Activated effector memory CD4-positive, alpha-beta T cell treated with Interleukin-2 at 50 U/mL for 16 hours (primary cell): ENCODE measurements around the gene PRKD1.
"Not testable (repeated sequence)": the region's sequence is repeated elsewhere in the genome, so short reads cannot be mapped to it uniquely, and the experiment has no call there.

Experiments used
- DNase-seq: peaks from one replicate; pipeline ENCODE4 v3.0.0-alpha.2; 2020

Gene PRKD1

DNA sequence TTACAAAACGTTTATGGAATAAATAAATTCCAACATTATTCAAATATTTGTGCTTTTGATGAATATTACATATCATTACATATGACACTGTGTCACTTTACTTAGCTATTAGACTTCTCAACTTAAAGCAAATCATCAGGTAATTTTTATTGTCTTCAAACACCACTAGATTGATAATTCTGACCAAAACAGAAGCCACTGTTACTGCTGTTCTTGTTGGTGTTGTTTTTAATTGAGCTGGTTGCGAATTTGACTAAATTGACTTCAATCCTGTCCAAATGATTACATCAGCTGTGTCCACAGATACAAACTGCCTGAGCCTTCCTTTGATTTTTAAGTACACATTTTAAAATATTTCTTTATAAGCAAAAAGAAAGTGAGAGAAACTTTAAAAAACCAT is 29.2 kb downstream of the PRKD1 start:
- no peak for DNase-seq

DNA sequence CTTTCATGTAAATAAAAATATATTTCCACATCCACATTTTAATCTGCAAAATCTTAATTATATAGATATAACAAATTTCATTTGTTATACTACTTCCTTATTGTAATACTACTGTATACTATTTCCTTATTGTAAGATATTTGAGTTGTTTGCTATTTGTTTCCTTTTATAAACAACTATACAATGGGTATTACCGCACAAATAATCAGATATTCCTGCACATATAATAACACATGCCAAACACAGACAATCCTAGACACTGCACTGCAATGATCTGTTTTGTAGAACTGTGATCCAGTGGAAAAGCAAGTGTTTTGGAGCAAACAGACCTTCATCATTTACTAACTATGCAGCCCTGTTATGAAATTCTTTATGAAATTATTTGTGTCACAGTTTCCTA is 30.5 kb downstream of the PRKD1 start:
- no peak for DNase-seq

DNA sequence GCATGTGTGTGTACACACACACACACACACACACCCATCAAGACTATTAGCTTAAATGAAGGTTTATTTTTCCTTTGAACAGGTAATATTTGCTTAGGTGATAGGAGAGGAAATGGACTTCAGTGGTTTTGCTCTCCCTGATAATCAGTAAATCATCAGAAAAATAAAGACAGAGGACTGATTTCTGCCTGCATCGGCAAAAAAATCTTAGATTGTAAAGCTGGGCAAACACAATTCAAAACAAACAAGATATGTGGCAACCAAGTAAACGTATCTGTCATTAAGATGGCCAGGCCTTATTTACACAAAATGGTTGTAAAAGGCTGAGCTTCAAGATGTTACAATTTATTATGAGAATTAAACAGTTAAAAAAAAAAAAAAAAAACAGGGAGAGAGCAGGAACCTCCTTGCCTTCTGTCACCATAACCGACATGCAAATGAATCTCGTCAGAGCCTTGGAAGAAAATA is 31.3 kb downstream of the PRKD1 start:
- no peak for DNase-seq

DNA sequence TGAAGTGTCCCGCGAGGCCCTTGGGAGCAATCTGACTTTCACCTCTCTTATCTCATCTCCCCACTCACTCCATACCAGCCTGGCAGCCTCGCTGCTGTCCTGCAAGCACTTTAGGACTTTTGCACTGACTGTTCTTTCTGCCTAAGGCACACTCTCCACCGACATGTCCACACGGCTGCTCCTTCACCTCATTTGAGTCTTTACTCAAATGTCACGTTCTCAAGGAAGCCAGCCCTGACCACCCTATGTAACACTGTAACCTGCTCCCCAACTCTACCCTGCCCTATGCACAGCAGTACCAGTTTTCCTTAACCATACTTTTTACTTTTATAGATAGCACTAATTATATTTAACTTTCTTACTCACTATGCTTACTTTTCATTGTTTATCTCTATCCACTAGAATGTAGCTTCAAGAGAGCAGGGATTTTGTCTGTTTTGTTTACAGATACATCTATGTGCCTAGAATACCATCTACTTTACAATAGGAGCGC is 32.0 kb downstream of the PRKD1 start:
- DNase-seq, result no peak

DNA sequence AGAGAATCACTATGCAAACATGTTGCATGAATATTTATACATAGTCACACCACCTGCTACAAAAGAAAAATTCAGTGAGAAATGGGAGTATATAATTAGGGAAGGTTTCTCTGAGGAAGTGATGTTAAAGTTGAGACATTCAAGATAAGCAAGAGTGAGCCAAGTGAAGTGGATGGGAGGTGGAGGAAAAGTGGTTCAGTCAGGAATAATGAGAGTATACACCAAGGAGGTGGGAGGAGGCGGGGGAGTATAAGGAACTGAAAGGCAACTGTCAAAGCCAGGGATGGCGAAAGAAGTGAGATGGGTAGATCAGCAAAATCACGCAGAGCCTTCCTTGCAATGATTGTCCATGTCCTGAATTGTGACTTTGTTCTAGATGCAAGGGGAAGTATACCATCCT is 33.7 kb downstream of the PRKD1 start:
- DNase-seq, result no peak

DNA sequence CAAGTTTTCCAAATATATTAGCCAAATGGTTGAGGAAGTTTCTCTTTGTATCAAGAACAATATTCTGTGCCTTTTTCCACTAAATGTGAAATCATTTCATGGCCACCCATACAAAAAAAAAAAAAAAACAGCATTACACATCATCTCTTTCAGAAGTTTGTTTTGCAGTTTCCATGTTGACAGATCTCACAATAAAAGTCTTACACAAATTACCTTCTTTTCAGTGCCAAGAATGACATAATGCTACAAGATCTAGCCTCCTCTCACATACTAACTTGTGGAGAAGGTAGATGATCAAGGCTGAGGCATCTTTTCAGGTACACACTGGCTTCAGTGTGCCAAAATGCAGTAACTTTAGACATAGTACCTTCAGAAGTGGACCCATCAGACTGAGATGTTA is 35.3 kb downstream of the PRKD1 start:
- no peak for DNase-seq

DNA sequence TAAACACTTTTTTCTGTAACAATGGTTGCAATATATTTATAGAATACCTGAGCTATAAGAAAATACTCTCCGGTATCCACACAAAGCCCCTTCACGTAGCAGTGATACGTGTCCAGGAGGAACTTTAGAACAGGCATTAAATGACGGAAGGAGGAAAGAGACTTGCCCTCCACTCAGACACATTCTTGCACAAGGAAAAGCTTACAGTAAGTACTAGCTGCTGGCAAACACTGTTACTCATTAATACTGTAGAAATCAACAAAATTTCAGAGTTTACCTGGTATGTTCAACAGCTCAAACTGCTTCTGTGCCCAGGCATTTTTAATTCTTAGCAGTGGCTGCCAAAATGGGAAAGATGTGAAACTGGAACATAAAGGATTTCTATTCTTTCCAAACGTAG is 41.7 kb downstream of the PRKD1 start:
- DNase-seq, result no peak

DNA sequence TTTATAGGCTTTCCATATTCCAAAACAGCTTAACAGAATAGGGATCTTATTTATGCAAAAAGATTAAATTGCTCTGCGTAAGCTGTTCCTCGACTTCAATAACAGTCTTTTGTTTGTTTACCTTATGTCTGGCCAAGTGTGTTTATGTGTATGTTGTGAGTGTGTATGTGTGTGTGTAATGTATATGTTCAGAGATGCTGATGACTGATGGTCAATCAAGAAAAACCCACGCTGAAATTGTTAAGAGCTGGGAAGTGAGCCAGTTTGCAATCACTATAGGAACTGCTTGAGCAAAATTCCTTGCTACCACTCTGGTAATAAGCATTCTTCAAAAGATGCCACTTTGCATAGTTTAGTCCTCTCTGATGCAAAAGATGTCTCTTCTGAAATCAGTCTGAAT is 59.6 kb downstream of the PRKD1 start:
- no peak for DNase-seq

DNA sequence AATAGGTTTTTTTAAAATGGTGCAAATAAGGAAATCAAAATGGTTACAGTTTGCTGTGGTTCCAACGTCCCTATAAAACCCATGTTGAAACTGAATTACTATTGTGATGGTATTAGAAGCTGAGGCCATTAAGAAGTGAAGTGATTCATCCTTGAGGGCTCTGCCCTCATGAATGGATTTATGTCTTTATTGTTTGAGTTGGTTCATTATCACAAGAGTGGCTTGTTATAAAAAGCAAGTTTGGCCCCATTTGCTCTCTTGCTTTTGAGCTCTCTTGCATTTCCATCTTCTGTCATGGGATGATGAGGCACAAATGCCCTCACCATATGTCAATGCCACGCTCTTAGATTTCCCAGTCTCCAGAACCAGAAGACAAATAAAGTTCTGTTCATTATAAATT is 62.3 kb downstream of the PRKD1 start:
- DNase-seq, result no peak

DNA sequence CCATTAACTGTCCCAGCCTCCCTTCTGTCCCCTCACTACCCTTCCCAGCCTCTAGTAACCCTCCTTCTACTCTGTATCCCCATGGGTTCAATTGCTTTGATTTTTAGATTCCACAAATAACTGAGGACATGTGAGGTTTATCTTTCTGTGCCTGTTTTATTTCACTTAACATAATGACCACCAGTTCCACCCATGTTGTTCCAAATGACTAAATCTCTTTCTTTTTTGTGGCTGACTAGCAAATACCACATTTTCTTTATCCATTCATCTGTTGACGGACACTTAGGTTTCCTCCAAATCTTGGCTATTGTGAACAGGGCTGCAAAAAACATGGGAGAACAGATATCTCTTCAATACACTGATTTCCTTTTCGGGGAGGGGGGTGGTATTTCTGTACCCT is 65.7 kb downstream of the PRKD1 start:
- DNase-seq, result no peak

DNA sequence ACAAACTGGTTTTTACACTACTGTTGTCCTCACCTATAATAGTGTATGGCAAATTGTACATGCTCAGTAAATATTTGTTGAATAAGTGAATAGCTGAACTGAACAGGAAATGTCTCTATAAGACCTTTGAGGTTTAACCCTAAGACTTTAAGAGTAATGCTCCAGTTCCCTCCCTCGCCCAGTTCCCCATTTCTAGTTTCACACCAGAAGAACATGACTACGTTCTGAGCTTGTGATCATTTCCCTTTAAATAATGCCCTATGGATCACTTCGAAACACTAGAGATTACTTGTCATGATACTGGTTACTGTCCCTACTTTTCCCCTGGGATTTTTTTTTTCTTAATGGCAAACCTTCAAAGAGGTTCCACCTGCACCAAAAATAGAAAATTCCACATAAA is 69.3 kb downstream of the PRKD1 start:
- DNase-seq, result no peak

DNA sequence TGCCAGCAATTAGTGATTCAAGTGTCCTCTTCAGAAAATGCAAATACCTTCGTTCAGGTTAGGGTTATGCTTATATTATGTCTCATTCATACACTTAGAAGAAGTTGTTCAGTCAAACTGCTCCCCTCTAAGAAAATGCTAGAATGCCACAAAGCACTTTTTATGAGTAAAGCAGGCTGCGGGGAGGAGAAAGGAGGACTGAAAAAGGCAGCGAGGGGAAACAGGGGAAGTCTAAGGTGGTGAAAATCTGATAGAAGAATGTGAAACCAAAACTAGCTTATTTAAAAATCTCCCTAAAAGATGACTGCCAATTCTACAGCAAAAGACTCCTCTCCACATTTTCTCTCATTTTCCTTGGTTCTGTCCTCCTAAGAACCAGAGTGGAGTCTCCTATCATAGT is 70.1 kb downstream of the PRKD1 start:
- DNase-seq, result no peak

DNA sequence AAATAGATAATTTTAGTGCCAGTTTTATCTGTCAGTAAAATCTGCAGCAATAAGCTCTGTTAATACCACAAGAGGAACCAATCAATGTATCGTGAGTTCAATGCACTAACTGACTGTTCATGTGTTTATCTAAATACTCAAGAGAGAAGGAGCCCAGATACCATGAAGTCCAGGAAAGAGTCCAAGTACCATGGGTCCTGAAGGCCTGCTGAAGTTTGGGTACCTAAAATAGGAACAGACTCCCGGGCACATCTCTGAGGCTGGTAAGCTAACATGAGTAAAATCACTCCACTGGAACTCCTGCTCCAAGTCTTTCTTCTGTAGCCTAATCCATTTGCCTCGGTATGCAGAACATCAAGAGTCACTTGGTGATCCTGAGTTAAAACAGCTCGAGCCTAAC is 71.1 kb downstream of the PRKD1 start:
- DNase-seq, result no peak

DNA sequence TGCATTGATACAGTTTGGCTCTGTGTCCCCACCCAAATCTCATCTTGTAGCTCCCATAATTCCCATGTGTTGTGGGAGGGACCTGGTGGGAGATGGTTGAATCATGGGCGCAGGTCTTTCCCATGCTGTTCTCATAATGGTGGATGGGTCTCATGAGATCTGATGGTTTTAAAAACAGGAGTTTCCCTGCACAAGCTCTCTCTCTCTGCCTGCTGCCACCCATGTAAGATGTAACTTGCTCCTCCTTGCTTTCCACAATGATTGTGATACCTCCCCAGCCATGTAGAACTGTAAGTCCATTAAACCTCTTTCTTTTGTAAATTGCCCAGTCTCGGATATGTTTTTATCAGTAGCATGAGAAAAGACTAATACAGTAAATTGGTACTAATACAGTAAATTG is 74.0 kb downstream of the PRKD1 start:
- not testable (repeated sequence) for DNase-seq

DNA sequence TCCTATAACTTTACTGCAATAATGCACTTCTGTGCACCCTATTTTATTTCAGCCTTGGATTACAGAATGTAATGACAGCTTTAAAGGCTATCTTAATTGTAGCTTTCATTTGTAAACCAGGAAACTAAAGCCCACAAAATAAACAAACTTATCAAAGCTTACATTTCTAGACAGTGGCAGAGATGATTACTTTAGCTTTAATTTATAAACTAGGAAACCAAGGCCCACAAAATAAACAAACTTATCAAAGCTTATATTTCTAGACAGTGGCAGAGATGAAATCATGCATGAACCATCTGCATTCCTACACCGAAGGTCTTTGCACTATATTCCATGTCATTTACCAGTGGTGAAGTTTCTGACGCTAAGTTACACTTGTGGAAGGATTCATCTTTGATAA is 74.4 kb downstream of the PRKD1 start:
- DNase-seq, result no peak

DNA sequence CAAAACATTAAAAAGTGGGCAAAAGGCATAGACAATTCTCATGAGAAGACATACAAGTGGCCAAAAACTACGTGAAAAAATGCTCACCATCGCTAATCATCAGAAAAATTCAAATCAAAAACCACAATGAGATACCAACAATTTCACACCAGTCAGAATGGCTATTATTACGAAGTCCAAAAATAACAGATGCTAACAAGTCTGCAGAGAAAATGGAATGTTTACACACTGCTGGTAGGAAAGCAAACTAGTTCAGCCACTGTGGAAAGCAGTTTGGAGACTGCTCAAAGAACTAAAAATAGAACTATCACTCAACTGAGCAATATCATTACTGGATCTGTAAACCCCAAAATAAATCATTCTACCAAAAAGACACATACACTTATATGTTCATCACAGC is 76.2 kb downstream of the PRKD1 start:
- DNase-seq, result no peak

DNA sequence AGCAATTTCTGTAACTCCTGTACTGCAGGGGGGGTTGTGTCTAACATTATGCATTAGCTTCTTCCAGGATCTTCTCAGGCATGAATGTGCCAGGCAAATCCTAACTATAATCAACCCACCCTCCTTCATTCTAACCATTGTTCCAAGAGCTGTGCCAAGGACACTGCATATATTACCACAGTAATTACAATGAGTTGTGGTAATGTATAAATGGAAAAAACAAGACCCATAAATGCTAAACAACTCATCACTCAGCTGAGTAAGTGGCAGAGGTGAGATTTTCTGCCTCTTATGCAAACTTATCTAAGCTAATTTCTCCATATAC is 80.6 kb downstream of the PRKD1 start:
- no peak for DNase-seq

DNA sequence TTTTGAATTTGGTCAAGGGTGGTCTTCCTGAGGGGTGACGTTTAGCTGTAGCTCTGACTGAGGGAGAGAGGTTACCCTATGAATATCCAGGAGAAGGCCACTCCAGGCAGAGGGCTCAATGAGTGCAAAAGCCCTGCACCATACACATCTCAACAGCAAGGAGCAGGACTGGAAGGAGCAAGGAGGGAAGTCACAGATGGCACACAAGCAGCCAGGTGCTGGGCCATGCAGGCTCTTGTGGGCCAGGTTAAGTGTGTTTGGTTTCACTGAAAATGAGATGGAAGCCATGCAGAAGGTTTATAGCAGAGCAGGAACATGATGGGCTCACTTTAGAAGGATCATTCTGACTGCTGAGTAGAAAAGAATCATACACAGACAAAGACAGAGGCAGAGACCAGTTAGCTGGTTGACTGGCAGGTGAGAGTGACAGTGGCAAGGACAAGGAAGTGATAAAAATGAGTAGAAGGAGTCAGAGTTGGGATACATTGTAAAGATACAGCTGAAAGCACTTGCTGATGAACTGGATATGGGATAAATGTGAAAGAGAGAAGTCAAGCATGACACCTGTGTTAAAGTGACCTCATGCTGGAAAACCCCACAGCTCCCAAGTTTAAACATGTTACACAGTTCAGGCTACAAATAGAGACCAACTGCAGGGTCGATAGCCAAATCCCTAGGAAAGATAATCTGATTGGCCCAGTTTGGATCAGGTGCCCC is 81.2 kb downstream of the PRKD1 start:
- DNase-seq, result no peak

DNA sequence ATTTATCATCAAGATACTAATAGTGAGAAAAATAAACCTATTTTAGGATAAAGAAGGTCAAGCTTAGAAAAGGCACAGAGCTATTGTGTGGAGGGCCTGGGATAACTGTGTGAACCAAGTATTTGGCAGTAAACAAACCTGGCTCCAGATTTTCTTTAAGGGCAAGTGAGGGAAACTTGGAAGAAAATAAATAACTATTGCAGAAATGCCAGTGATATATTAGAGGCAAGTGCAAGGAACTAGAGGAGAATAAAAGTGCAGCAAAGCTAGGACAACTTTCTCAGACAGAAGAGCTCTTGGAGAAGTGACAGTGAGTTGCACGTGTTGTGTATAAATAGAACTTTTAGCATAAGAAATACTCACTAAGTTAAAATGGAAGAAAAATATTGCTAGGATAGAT is 83.7 kb downstream of the PRKD1 start:
- DNase-seq, result no peak

DNA sequence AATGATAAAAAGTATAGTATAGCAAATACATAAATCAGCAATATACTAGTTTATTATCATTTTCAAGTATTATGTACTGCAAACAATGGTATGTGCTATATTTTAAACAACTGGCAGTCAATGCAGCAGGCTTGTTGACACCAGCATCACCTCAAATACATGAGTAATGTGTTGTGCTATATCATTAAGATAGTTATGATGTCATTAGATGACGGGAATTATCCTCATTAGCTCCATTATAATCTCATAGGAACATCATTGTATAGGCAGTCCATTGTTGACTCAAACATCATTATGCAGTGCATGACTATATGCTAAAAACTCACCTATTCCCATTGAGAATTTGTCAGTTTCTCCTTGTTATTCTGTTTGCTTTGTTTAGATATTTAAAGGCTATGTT is 85.4 kb downstream of the PRKD1 start:
- DNase-seq, result no peak

DNA sequence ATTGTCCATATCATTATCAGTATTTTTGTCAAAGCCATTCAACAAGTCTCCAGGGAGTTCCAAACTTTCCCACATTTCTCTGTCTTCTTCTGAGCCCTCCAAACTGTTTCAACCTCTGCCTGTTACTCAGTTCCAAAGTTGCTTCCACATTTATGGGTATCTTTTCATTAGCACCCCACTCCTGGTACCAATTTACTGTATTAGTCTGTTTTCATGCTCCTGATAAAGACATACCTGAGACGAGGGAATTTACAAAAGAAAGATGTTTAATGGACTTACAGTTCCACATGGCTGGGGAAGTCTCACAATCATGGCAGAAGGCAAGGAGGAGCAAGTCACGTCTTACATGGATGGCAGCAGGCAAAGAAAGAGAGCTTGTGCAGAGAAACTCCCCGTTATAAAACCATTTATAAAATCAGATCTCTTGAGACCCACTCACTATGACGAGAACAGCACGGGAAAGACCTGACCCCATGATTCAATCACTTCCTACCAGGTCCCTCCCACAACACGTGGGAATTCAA is 87.2 kb downstream of the PRKD1 start:
- not testable (repeated sequence) for DNase-seq

DNA sequence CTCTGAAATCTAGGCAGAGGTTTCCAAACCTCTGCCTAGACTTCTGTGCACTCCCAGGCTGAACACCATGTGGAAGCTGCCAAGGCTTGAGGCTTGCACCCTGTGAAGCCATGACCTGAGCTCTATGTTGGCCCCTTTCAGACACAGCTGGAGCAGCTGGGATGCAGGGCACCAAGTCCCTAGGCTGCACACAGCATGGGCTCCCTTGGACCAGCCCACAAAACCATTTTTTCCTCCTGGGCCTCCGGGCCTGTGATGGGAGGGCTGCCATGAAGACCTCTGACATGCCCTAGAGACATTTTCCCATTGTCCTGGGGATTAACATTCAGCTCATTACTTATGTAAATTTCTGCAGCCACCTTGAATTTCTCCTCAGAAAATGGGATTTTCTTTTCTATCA is 88.0 kb downstream of the PRKD1 start:
- DNase-seq, result not testable (repeated sequence)

DNA sequence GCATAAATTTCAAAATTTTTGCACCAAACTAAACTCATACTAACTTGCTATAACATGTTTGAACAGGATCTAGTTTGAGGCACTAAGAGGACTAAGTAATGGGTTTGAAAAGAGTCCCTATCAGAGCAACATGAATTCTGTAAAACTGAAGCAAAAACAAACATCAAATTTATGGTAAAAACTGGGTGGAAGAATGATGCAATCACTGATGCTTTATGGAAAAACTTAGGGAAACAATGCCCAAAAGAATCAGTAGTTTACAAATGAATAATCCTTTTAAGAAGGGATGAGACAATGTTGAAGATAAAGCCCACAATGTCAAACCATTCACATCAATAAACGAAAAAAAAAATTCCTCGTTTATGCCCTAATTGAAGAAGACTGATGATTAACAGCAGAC is 88.9 kb downstream of the PRKD1 start:
- no peak for DNase-seq

DNA sequence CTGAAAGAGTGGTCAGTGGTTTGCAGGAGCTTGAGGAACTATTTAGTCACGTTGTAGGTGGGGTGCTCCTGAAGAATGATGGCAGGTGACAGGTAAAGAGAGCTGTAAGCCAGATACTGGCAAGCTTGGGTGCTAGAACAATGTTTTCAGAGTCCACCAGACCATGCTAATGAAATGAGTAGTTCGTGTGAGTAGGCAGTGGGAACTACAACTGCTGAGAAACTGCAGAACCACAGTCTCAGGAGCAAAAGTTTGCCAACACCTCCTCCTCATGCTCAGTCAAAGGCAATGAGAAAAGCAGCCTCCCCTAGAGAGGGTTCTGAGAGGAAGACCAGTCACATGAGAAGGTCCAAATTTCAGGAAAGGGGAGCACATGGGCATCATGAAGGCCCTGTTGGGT is 91.3 kb downstream of the PRKD1 start:
- no peak for DNase-seq

DNA sequence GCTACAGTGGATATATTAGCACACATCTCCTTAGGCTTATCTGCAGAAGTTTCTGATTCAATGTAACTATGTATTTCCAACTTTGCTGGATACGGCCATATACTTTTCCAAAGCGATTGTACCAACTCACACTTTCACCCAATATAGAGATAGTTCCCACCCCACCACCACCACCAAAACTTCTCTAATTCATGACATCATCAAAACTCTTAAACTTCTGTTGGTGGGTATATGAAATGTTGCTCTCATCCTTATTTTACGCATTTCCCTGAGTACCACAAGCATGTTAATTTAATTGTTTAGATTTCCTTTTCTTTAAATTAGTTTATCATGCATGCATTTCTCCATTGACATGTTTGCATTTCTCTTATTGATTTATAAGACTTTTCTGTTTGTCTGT is 95.6 kb downstream of the PRKD1 start:
- DNase-seq, result no peak
